HepG2 (cell line): ENCODE measurements around the gene PFKL. TPM values are rescaled to one million over a fixed set of nuclear protein-coding genes. Genes with fewer than 3 reads are reported as not detected.

ENCODE experiments used
- AHDC1 ChIP-seq: sonication (generic); formaldehyde crosslinking; IDR thresholded peaks from 2 replicates; pipeline ENCODE4 v1.5.1; 2020; ENCODE audit warnings: mild to moderate bottlenecking, missing genetic modification reagents, borderline replicate concordance
- CBFB ChIP-seq: sonication (generic); formaldehyde crosslinking; IDR thresholded peaks from 2 replicates; pipeline ENCODE4 v1.4.0; 2020; ENCODE audit warnings: missing genetic modification reagents
- CCDC6 ChIP-seq: sonication (generic); formaldehyde crosslinking; IDR thresholded peaks from 2 replicates; pipeline ENCODE4 v1.8.1; 2022; ENCODE audit warnings: mild to moderate bottlenecking, missing genetic modification reagents, moderate library complexity
- MAFG ChIP-seq: sonication (generic); formaldehyde crosslinking; IDR thresholded peaks from 2 replicates; pipeline ENCODE4 v1.5.1; 2020; ENCODE audit warnings: mild to moderate bottlenecking, missing genetic modification reagents
- MXI1 ChIP-seq: IDR thresholded peaks from 3 replicates; pipeline ENCODE4 v1.6.1; 2012; ENCODE audit warnings: low read depth, low read length, inconsistent platforms, borderline replicate concordance
- NFIB ChIP-seq: sonication (generic); formaldehyde crosslinking; IDR thresholded peaks from 2 replicates; pipeline ENCODE4 v1.9.0; 2021; ENCODE audit warnings: missing genetic modification reagents, mild to moderate bottlenecking, borderline replicate concordance
- RELA ChIP-seq: sonication (generic); formaldehyde crosslinking; IDR thresholded peaks from 2 replicates; pipeline ENCODE4 v1.4.0; 2020; ENCODE audit warnings: missing genetic modification reagents
- SMARCC2 ChIP-seq: fragments of 450-650 bp; IDR thresholded peaks from 2 replicates; pipeline ENCODE4 v1.6.1; 2017; ENCODE audit warnings: antibody characterized with exemption, mild to moderate bottlenecking
- SNAPC5 ChIP-seq: sonication (generic); formaldehyde crosslinking; IDR thresholded peaks from 2 replicates; pipeline ENCODE4 v1.8.1; 2023; ENCODE audit warnings: mild to moderate bottlenecking, missing genetic modification reagents, borderline replicate concordance
- SP2 ChIP-seq: sonication (generic); formaldehyde crosslinking; IDR thresholded peaks from 2 replicates; pipeline ENCODE4 v1.5.1; 2020; ENCODE audit warnings: mild to moderate bottlenecking, missing genetic modification reagents
- STAT6 ChIP-seq: sonication (generic); formaldehyde crosslinking; IDR thresholded peaks from 2 replicates; pipeline ENCODE4 v1.4.0; 2020; ENCODE audit warnings: missing genetic modification reagents, mild to moderate bottlenecking, borderline replicate concordance
- XBP1 ChIP-seq: sonication (generic); formaldehyde crosslinking; IDR thresholded peaks from 2 replicates; pipeline ENCODE4 v1.5.0; 2020; ENCODE audit warnings: missing genetic modification reagents
- ZBTB2 ChIP-seq: sonication (generic); formaldehyde crosslinking; IDR thresholded peaks from 2 replicates; pipeline ENCODE4 v1.8.0; 2022; ENCODE audit warnings: low read depth, missing genetic modification reagents
- ZNF136 ChIP-seq: sonication (generic); formaldehyde crosslinking; IDR thresholded peaks from 2 replicates; pipeline ENCODE4 v1.8.1; 2022; ENCODE audit warnings: low read depth, mild to moderate bottlenecking, moderate library complexity, missing genetic modification reagents
- ZNF354B ChIP-seq: sonication (generic); formaldehyde crosslinking; IDR thresholded peaks from 2 replicates; pipeline ENCODE4 v1.8.0; 2022; ENCODE audit warnings: mild to moderate bottlenecking, missing genetic modification reagents
- ZNF639 ChIP-seq: conservative IDR thresholded peaks from 2 replicates; pipeline ENCODE4 v1.6.1; 2018; ENCODE audit warnings: missing genetic modification reagents
- ZNF7 ChIP-seq: IDR thresholded peaks from 2 replicates; pipeline ENCODE4 v1.6.1; 2016; ENCODE audit warnings: missing biosample characterization, missing genetic modification reagents
- ZNF761 ChIP-seq: sonication (generic); formaldehyde crosslinking; conservative IDR thresholded peaks from 2 replicates; pipeline ENCODE4 v1.4.0; 2020; ENCODE audit warnings: mild to moderate bottlenecking, missing genetic modification reagents
- polyA plus RNA-seq, 8 experiments: library from polyadenylated mRNA; depleted of rRNA in 3 of 8; stranded (reverse) in 7 of 8; unstranded in 1 of 8; fragments of >200 nt; fragmentation: Illumina TruSeq in 4 of 8; extraction: Trizol in 4 of 8; gene quantifications; 2 replicates each; pipeline versions ENCODE4 v1.2.1 to v1.2.3, GENCODE V29; 2011 to 2016; ENCODE audit warnings: low read depth in 4 of 8, missing spikeins in 1 of 8, mixed read lengths in 1 of 8; ENCODE audit not compliant: insufficient read depth in 1 of 8
- total RNA-seq, 5 experiments: library from RNA; depleted of rRNA; stranded (reverse); fragments of >200 nt; fragmentation: Illumina TruSeq; extraction: Trizol; gene quantifications; 2 replicates each; pipeline ENCODE4 v1.2.3, GENCODE V29; 2016; ENCODE audit warnings: low read depth in 1 of 5

Gene PFKL
- total and polyA plus RNA-seq, 2 of the 13 experiments (the other 11 are each of a cell fraction or from before 2014, with no cell fraction given) = 92.8 to 106 TPM

GRCh38 chr21:44299458-44300261 is at the start of gene PFKL (continued):
- TF ChIP-seq AHDC1 (no peak), SMARCC2 (no peak), ZNF639 (CRISPR knock-in tag) (peak; percentile 33; the same call in 1 of the 2 replicates), MAFG (CRISPR knock-in tag) (peak; percentile 46; the same call in 1 of the 2 replicates), MXI1 (peak; percentile 24; the same call in 1 of the 3 replicates), RELA (CRISPR knock-in tag) (no peak), ZNF136 (CRISPR knock-in tag) (no peak), XBP1 (CRISPR knock-in tag) (no peak), STAT6 (CRISPR knock-in tag) (no peak), ZNF7 (CRISPR knock-in tag) (no peak), CBFB (CRISPR knock-in tag) (no peak), ZNF354B (CRISPR knock-in tag) (no peak), SNAPC5 (CRISPR knock-in tag) (0 out of 2 replicates have a peak, but pooled peaks have one; percentile 46), CCDC6 (CRISPR knock-in tag) (no peak), ZNF761 (CRISPR knock-in tag) (no peak), NFIB (CRISPR knock-in tag) (no peak), ZBTB2 (CRISPR knock-in tag) (0 out of 2 replicates have a peak, but pooled peaks have one; percentile 58), SP2 (peak; percentile 18; the same call in 1 of the 2 replicates)
